GM19328 (cell line): ENCODE measurements around the gene PRICKLE4.
"Not testable (repeated sequence)": the region's sequence is repeated elsewhere in the genome, so short reads cannot be mapped to it uniquely, and the experiment has no call there.

Experiments
- ATAC-seq: cut with Tn5 transposase; IDR thresholded peaks from one replicate; pipeline ENCODE4 v1.9.1; 2021; ENCODE audit warnings: mild to moderate bottlenecking, moderate library complexity; ENCODE audit not compliant: unreplicated experiment

The PRICKLE4 gene

GRCh38 chr6:41790045-41790444 lies 9.5 kb downstream of the PRICKLE4 start:
- ATAC-seq: no peak

- no peak for ATAC-seq
These were observed 10.7 kb downstream of the PRICKLE4 start for GRCh38 chr6:41791305-41791704.

GRCh38 chr6:41791984-41792383 lies 11.4 kb downstream of the PRICKLE4 start:
- no peak for ATAC-seq

GRCh38 chr6:41796474-41796873 lies 15.9 kb downstream of the PRICKLE4 start:
- no peak for ATAC-seq

GRCh38 chr6:41798901-41799558 lies 18.4 kb downstream of the PRICKLE4 start:
- ATAC-seq: no peak

- no peak for ATAC-seq
These were observed 19.0 kb downstream of the PRICKLE4 start for GRCh38 chr6:41799559-41799911.

GRCh38 chr6:41801380-41801779 lies 20.8 kb downstream of the PRICKLE4 start:
- ATAC-seq: no peak

GRCh38 chr6:41805830-41806774 lies 25.5 kb downstream of the PRICKLE4 start:
- ATAC-seq: no peak

- no peak for ATAC-seq
These were observed 30.5 kb downstream of the PRICKLE4 start for GRCh38 chr6:41811095-41811494.

GRCh38 chr6:41811946-41812345 lies 31.4 kb downstream of the PRICKLE4 start:
- ATAC-seq: not testable (repeated sequence)

- no peak for ATAC-seq
These were observed 32.9 kb downstream of the PRICKLE4 start for GRCh38 chr6:41813469-41813868.

GRCh38 chr6:41813956-41814355 lies 33.4 kb downstream of the PRICKLE4 start:
- ATAC-seq: no peak

GRCh38 chr6:41814629-41815028 lies 34.0 kb downstream of the PRICKLE4 start:
- no peak for ATAC-seq

- no peak for ATAC-seq
These were observed 35.0 kb downstream of the PRICKLE4 start for GRCh38 chr6:41815587-41815986.

GRCh38 chr6:41818271-41819054 lies 37.9 kb downstream of the PRICKLE4 start:
- ATAC-seq: no peak

- ATAC-seq: no peak
These were observed 40.7 kb downstream of the PRICKLE4 start for GRCh38 chr6:41821266-41821665.

- ATAC-seq: no peak
These were observed 41.4 kb downstream of the PRICKLE4 start for GRCh38 chr6:41822021-41822420.

- no peak for ATAC-seq
These were observed 42.6 kb downstream of the PRICKLE4 start for GRCh38 chr6:41823178-41823577.

- no peak for ATAC-seq
These were observed 44.3 kb downstream of the PRICKLE4 start for GRCh38 chr6:41824571-41825569.

- ATAC-seq: no peak
These were observed 45.9 kb downstream of the PRICKLE4 start for GRCh38 chr6:41826343-41827022.
